ENCODE measurements around the gene BANF2. TPM values are rescaled to one million over a fixed set of nuclear protein-coding genes. Genes with fewer than 3 reads are reported as not detected.

The BANF2 gene
- total RNA-seq, 1 experiment from 2014 or later = not detected

DNA sequence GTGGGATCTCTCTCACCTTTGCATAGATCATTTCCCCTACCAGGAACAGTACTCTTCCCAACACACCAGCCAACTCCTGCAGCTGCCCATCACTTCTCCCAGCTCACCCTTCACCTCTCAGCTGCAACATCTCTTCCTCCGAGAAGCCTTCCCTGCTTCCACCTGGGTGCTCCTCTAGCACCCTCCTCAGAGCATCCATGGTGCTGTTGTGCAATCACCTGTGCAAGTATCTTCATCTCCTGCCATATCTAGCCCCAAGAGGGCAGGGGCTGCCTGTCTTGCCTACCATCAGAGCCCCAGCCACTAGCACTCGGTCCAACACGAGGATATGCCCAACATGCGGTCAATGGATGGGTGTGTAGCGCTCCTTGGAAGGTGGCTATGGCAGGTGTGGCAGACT lies 75.8 kb downstream of the BANF2 start:
- no peaks in the 10 kb centered on the region for H3K79me2 ChIP-seq (ENCODE audit: insufficient read depth, low read length)
- no peak overlapping the region for H3K4me2 ChIP-seq (ENCODE audit: low read length)
- no peaks in the 10 kb centered on the region for H3K9me2 ChIP-seq (ENCODE audit: insufficient read depth)
- no peaks in the 10 kb centered on the region for H3K9me3 ChIP-seq (ENCODE audit: control insufficient read depth in 1 of 2, insufficient read depth in 1 of 2, low read depth in 1 of 2, low read length in 2 of 2)
- 0 out of 2 replicates have a peak, but pooled peaks cover 3% of the 10 kb centered on the region for H3K27me3 ChIP-seq (ENCODE audit: insufficient read depth, low read length)
- no TSS peak for BruUV-seq (replicated peaks)
- H3K4me3 ChIP-seq (replicated peaks in 1 of 2; ENCODE audit: low read depth in 1 of 2, low read length in 2 of 2) = no peak overlapping the region
- ChIA-PET RAD21 (ENCODE audit: low non-redundant PET in 1 of 2, low total read pairs in 2 of 2, uncharacterized antibody in 2 of 2, unreplicated experiment in 2 of 2) (no interaction called here), CTCF (no interaction called here), POLR2A (no interaction called here)
- no peak overlapping the region for H3K27ac ChIP-seq (ENCODE audit: low read depth, low read length)
- no peak overlapping the region for H2AFZ ChIP-seq (ENCODE audit: low read depth, low read length, poor library complexity, severe bottlenecking)
- H4K20me1 ChIP-seq (ENCODE audit: insufficient read depth) = no peaks in the 10 kb centered on the region
- TF ChIP-seq, protein P1, sequence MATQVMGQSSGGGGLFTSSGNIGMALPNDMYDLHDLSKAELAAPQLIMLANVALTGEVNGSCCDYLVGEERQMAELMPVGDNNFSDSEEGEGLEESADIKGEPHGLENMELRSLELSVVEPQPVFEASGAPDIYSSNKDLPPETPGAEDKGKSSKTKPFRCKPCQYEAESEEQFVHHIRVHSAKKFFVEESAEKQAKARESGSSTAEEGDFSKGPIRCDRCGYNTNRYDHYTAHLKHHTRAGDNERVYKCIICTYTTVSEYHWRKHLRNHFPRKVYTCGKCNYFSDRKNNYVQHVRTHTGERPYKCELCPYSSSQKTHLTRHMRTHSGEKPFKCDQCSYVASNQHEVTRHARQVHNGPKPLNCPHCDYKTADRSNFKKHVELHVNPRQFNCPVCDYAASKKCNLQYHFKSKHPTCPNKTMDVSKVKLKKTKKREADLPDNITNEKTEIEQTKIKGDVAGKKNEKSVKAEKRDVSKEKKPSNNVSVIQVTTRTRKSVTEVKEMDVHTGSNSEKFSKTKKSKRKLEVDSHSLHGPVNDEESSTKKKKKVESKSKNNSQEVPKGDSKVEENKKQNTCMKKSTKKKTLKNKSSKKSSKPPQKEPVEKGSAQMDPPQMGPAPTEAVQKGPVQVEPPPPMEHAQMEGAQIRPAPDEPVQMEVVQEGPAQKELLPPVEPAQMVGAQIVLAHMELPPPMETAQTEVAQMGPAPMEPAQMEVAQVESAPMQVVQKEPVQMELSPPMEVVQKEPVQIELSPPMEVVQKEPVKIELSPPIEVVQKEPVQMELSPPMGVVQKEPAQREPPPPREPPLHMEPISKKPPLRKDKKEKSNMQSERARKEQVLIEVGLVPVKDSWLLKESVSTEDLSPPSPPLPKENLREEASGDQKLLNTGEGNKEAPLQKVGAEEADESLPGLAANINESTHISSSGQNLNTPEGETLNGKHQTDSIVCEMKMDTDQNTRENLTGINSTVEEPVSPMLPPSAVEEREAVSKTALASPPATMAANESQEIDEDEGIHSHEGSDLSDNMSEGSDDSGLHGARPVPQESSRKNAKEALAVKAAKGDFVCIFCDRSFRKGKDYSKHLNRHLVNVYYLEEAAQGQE (IDR thresholded peaks at IDR 0.05; ENCODE audit: low read depth) = no peak
- TF ChIP-seq SIN3A (IDR thresholded peaks at IDR 0.05; ENCODE audit: low read depth) (no peak), SRF (IDR thresholded peaks at IDR 0.05; ENCODE audit: low read depth) (no peak), EGR1 (IDR thresholded peaks at IDR 0.05; ENCODE audit: low read depth) (no peak), ZNF274 (IDR thresholded peaks at IDR 0.05; ENCODE audit: low read depth, low read length) (no peak), FOSL1 (IDR thresholded peaks at IDR 0.05; ENCODE audit: low read depth) (no peak)
- H3K36me3 ChIP-seq (ENCODE audit: control insufficient read depth in 1 of 2, insufficient read depth in 2 of 2, low read length in 2 of 2) = no peaks in the 10 kb centered on the region
- ATAC-seq = no peak
- DNase-seq (ENCODE audit: low read depth, low spot score) = no peak
- intact Hi-C loops (cut with micrococcal nuclease) = no loop called here
- no peak overlapping the region for H3K9ac ChIP-seq (ENCODE audit: low read length)
- H3K4me1 ChIP-seq (ENCODE audit: control insufficient read depth in 1 of 2, insufficient read depth in 2 of 2, low read length in 2 of 2) = no peaks in the 10 kb centered on the region

DNA sequence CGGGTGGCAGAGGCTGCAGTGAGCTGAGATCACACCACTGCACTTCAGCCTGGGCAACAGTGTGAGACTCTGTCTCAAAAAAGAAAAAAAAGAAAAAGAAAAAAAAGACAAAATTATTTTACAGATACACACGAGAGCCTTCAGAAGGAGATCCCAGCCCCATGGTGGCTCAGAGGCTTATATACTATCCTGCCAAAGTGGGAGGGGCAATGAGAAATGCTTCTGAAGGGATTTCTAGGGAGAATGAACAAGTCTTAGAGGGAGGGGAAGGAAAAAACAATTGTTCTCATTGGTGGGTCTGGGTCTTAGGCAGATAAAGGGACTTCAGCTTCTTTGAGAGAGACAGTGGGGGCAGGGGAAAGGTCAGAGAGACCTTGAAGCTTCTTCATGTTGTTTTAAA lies 76.8 kb downstream of the BANF2 start:
- DNase-seq (ENCODE audit: low read depth, low spot score) (no peak), ATAC-seq (no peak)
- no peak overlapping the region for H3K4me3 ChIP-seq (replicated peaks in 1 of 2; ENCODE audit: low read depth in 1 of 2, low read length in 2 of 2)
- H3K9ac ChIP-seq (ENCODE audit: low read length) = no peak overlapping the region
- ChIA-PET CTCF (interaction anchor here (1.2 kb wide), 1 partner anchor 94 kb away, joined by 3 read pairs; no protein-coding TSS in a partner anchor), RAD21 (ENCODE audit: low non-redundant PET in 1 of 2, low total read pairs in 2 of 2, uncharacterized antibody in 2 of 2, unreplicated experiment in 2 of 2) (no interaction called here), POLR2A (no interaction called here)
- 0 out of 2 replicates have a peak, but pooled peaks cover 3% of the 10 kb centered on the region for H3K27me3 ChIP-seq (ENCODE audit: insufficient read depth, low read length)
- no peak for TF ChIP-seq SRF (IDR thresholded peaks at IDR 0.05; ENCODE audit: low read depth)
- TF ChIP-seq, protein P2, sequence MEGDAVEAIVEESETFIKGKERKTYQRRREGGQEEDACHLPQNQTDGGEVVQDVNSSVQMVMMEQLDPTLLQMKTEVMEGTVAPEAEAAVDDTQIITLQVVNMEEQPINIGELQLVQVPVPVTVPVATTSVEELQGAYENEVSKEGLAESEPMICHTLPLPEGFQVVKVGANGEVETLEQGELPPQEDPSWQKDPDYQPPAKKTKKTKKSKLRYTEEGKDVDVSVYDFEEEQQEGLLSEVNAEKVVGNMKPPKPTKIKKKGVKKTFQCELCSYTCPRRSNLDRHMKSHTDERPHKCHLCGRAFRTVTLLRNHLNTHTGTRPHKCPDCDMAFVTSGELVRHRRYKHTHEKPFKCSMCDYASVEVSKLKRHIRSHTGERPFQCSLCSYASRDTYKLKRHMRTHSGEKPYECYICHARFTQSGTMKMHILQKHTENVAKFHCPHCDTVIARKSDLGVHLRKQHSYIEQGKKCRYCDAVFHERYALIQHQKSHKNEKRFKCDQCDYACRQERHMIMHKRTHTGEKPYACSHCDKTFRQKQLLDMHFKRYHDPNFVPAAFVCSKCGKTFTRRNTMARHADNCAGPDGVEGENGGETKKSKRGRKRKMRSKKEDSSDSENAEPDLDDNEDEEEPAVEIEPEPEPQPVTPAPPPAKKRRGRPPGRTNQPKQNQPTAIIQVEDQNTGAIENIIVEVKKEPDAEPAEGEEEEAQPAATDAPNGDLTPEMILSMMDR (IDR thresholded peaks at IDR 0.05 in 2 of 3, conservative IDR thresholded peaks at IDR 0.05 in 1 of 3; ENCODE audit: borderline replicate concordance in 1 of 3, insufficient read depth in 1 of 3, low read depth in 2 of 3, low read length in 2 of 3) = no peak
- no peak for TF ChIP-seq TCF7L2 (IDR thresholded peaks at IDR 0.05; ENCODE audit: borderline replicate concordance, extremely low read depth, insufficient read depth, insufficient read length)
- TF ChIP-seq POLR2AphosphoS5 (IDR thresholded peaks at IDR 0.05; ENCODE audit: low read depth, low read length) = no peak
- TF ChIP-seq ELF1 (IDR thresholded peaks at IDR 0.05; ENCODE audit: borderline replicate concordance, low read depth) = no peak
- TF ChIP-seq RAD21 (IDR thresholded peaks at IDR 0.05; ENCODE audit: low read depth) = no peak
- no peak for TF ChIP-seq EZH2 (IDR thresholded peaks at IDR 0.05)
- no peak for TF ChIP-seq CBX3 (IDR thresholded peaks at IDR 0.05; ENCODE audit: low read depth)
- no peaks in the 10 kb centered on the region for H3K9me2 ChIP-seq (ENCODE audit: insufficient read depth)
- no peaks in the 10 kb centered on the region for H3K4me1 ChIP-seq (ENCODE audit: control insufficient read depth in 1 of 2, insufficient read depth in 2 of 2, low read length in 2 of 2)
- H3K9me3 ChIP-seq (ENCODE audit: control insufficient read depth in 1 of 2, insufficient read depth in 1 of 2, low read depth in 1 of 2, low read length in 2 of 2) = no peaks in the 10 kb centered on the region
- intact Hi-C loops (cut with micrococcal nuclease) = no loop called here
- no peak overlapping the region for H3K4me2 ChIP-seq (ENCODE audit: low read length)
- no peaks in the 10 kb centered on the region for H4K20me1 ChIP-seq (ENCODE audit: insufficient read depth)
- H3K36me3 ChIP-seq (ENCODE audit: control insufficient read depth in 1 of 2, insufficient read depth in 2 of 2, low read length in 2 of 2) = no peaks in the 10 kb centered on the region
- no TSS peak for BruUV-seq (replicated peaks)
- H2AFZ ChIP-seq (ENCODE audit: low read depth, low read length, poor library complexity, severe bottlenecking) = no peak overlapping the region
- H3K79me2 ChIP-seq (ENCODE audit: insufficient read depth, low read length) = no peaks in the 10 kb centered on the region
- H3K27ac ChIP-seq (ENCODE audit: low read depth, low read length) = no peak overlapping the region

Measured in HCT116 (cell line).